Measurements from ENCODE around the gene ADAMTS14.

Gene ADAMTS14

GRCh38 chr10:70681731-70682005, 9.4 kb downstream of the ADAMTS14 start:
- TF ChIP-seq CTCF (IDR thresholded peaks at IDR 0.05; ENCODE audit: extremely low read depth, missing control alignments) = no peak
- DNase-seq (ENCODE audit: low spot score) = no peak

GRCh38 chr10:70682920-70683600, 10.8 kb downstream of the ADAMTS14 start:
- DNase-seq (ENCODE audit: low spot score) = peak; percentile 64
- TF ChIP-seq CTCF (IDR thresholded peaks at IDR 0.05; ENCODE audit: extremely low read depth, missing control alignments) = no peak

- no peak for DNase-seq (ENCODE audit: low spot score)
- TF ChIP-seq CTCF (IDR thresholded peaks at IDR 0.05; ENCODE audit: extremely low read depth, missing control alignments) = no peak
These were observed 11.3 kb downstream of the ADAMTS14 start for GRCh38 chr10:70683601-70683934.

- TF ChIP-seq CTCF (IDR thresholded peaks at IDR 0.05; ENCODE audit: extremely low read depth, missing control alignments) = no peak
- no peak for DNase-seq (ENCODE audit: low spot score)
These were observed 11.6 kb downstream of the ADAMTS14 start for GRCh38 chr10:70683940-70684339.

GRCh38 chr10:70684374-70684773, 12.1 kb downstream of the ADAMTS14 start:
- TF ChIP-seq CTCF (IDR thresholded peaks at IDR 0.05; ENCODE audit: extremely low read depth, missing control alignments) = no peak
- DNase-seq (ENCODE audit: low spot score) = no peak

- TF ChIP-seq CTCF (IDR thresholded peaks at IDR 0.05; ENCODE audit: extremely low read depth, missing control alignments) = no peak
- DNase-seq (ENCODE audit: low spot score) = no peak
These were observed 12.6 kb downstream of the ADAMTS14 start for GRCh38 chr10:70684839-70685454.

- DNase-seq (ENCODE audit: low spot score) = no peak
- no peak for TF ChIP-seq CTCF (IDR thresholded peaks at IDR 0.05; ENCODE audit: extremely low read depth, missing control alignments)
These were observed 13.2 kb downstream of the ADAMTS14 start for GRCh38 chr10:70685455-70685911.
